ENCODE results near the gene PLCB1. TPM values are rescaled to one million over a fixed set of nuclear protein-coding genes. Genes with fewer than 3 reads are reported as not detected.
"Not testable (repeated sequence)": the region's sequence is repeated elsewhere in the genome, so short reads cannot be mapped to it uniquely, and the experiment has no call there.

The PLCB1 gene
- polyA plus RNA-seq, 3 donors, result 2.5 to 12.7 (median 3.6) TPM

DNA sequence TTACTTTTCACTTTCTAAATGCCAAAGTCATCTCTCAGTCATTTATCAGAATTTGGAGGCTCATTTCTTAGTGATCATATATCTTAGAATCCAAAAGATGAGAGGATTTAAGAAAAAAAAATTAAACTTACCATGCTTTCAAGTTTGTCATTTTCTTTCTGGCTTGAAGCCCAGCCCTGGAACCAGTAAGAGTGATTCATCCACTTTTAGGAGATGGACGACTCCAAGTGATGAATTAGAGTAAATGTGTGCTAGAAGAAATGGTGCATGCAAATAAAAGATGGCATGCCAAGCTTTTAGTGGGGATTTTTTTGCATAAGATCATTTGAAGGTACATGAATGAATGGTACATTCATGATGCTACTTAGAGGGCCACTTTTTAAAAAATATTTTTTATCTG lies 20.1 kb downstream of the PLCB1 start:
- 9 to 57% (median 19%) methylated on average over 1 of the region's 1 CpG for WGBS, 3 donors

DNA sequence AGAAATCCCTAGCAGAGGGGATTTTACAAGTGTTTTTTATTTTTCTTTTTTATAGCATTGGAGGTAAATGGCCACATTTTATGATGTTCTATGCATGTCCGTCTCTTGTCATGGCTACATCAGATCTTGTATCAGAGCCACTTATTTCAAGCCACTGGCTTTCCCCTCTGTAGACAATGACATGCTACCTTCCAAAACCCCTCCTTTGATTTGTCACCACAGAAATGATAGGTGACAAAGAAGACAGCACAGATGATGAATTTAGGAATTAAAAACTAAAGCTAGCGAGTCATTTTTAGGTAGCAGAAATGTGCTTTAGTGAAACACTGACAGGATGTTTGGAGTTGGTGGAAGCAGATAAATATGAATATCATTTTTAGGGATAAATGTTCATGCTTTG lies 20.8 kb downstream of the PLCB1 start:
- 92 to 96% (median 94%) methylated on average over 2 of the region's 2 CpGs for WGBS, 3 donors
- no peak overlapping the region for H3K27ac ChIP-seq (ENCODE audit: low read depth, low read length)

More for the DNA sequence above, 20.1 kb downstream of the PLCB1 start:
- no peak overlapping the region for H3K27ac ChIP-seq (ENCODE audit: low read depth, low read length)

DNA sequence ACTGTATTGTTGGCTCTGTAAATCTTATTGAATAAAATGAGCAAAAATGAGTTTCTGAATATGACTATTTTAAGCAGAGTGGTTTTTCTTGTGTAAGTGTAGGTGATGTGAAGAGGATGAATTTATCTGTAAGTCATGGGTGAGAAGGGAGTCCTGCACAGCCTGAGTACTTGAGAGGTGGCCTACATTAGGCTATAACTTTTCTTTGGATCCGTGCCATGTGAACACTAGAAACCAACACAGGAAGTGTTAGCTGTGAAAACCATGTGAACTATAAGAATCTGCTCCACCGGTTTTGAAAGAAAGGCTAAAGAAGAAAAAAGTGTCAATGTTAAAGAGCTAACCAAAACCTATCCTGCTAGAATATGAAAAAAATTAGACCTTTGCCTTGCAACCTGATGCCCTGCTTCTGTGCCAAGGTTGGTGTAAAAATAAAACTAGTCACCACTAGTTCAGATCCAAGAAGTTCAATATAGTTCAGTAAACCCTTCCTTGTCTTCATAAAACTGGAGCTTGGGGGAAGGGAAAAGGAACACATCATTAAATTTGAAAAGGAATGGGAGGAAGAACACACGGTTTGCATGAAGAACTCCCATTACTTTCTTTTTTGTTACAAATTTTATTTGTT lies 21.3 kb downstream of the PLCB1 start:
- 18 to 38% (median 20%) methylated on average over 3 of the region's 3 CpGs for WGBS, 3 donors
- no peak overlapping the region for H3K27ac ChIP-seq (ENCODE audit: low read depth, low read length)

DNA sequence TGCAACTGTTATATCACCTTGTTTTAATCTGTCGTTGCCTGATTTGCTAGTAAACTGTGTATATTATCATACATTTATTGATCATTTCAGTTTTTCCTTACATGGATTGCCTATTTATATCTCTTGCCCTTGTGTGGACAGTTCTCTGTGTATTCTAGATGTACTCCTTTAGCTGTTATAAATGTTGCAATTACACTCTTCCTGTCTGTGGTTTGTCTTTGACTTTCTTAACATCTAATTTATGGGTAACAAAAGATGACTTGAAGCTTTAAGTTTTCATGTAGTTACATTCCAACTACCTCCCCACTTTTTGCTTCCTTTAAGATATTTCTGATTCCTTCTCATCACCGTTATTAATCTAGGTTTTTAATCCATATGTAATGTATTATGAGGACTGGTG lies 22.6 kb downstream of the PLCB1 start:
- WGBS, 3 donors, result 59 to 83% (median 62%) methylated on average over 2 of the region's 2 CpGs
- no peak overlapping the region for H3K27ac ChIP-seq (ENCODE audit: low read depth, low read length)

DNA sequence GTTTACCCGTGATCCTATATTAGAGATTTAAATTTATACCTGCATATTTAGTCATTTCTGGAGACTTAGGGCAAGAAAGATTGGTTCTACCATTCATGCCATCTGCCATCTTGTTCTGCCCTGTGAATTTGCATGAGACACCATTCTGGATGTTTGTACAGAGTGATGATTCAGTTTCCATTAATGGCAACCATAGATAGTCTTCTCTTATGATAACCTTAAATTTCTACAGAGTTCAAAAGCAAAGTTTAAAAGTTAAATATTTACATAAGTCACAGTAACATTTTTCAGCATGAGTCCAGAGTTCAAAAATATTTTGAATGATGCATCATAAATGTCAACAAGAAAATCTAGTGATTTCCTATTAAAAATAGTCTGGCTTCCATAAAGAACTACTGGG lies 23.2 kb downstream of the PLCB1 start:
- no peak overlapping the region for H3K27ac ChIP-seq (ENCODE audit: low read depth, low read length)
- WGBS, 3 donors, result 74 to 95% (median 74%) methylated on average over 1 of the region's 1 CpG

DNA sequence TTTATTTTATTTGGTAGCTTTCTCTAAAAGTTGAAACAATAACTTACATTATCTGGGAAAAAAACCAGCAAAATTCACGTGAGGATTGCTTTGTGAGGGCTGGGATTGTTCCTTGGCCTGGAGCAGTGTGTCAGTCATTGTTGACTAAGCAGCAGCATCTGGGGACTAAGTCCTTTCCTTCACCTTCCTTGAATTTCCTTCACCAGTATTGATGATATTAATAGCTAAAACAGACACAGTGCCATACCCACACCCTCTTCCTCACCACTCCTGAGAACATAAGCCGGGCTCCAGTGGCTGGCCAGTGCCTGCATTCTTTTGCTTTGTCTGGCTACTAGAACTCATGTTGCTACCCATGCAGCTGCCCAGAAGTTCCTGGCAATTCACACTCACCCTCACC lies 23.7 kb downstream of the PLCB1 start:
- no peak overlapping the region for H3K27ac ChIP-seq (ENCODE audit: low read depth, low read length)
- WGBS, 3 donors, result 40 to 64% (median 58%) methylated on average over 2 of the region's 2 CpGs

DNA sequence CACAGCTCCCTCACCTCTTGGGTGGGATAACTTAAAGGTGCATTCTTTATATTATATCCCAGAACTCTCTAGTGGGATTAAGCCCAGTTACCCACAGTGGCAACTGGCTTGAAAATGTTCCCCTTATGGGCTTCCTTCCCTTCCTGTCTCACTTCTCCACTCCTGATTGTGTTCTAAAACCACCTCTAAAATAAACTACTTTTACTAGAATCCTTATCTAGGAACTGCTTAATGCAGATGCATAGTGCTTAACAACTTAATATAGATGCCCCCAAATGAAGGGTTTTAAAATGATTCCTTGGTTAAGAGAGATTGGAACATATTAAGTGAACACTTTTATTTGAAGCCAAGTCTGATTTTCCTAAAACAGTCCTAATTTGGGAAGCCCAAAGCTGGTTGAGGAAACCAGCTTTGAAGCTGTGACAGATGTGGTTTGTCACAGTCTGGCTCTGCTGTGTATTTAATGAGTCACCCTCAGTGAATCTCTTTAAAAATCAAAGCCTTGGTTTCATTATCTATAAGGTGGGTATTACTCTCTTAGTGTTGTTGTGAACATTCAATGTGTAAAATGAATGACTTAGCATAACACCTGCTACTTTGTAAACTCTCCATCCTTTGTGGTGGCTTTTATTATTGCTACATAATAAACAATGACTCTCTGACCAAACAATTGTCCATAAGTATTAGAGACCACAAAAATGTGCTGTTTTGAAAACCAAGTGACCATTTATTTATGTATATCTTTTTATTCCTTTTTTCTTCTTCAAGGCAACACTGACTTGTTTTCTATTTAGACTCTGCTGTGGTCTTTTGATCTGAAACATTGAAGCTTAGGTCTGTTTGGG lies 24.4 kb downstream of the PLCB1 start:
- H3K27ac ChIP-seq (ENCODE audit: low read depth, low read length), result no peak overlapping the region

DNA sequence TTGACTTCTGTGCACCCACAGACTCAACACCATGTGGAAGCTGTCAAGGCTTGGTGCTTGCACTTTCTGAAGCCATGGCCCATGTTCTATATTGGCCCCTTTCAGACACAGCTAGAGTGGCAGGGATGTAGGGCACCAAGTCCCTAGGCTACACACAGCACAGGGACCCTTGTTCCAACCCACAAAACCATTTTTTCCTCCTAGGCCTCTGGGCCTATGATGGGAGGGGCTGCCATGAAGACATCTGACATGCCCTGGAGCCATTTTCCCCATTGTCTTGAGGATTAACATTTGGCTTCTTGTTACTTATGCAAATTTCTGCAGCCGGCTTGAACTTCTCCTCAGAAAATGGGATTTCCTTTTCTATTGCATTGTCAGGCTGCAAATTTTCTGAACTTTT lies 27.2 kb downstream of the PLCB1 start:
- WGBS, 3 donors, result 67 to 100% (median 95%) methylated on average over 1 of the region's 1 CpG
- H3K27ac ChIP-seq (ENCODE audit: low read depth, low read length), result not testable (repeated sequence)

DNA sequence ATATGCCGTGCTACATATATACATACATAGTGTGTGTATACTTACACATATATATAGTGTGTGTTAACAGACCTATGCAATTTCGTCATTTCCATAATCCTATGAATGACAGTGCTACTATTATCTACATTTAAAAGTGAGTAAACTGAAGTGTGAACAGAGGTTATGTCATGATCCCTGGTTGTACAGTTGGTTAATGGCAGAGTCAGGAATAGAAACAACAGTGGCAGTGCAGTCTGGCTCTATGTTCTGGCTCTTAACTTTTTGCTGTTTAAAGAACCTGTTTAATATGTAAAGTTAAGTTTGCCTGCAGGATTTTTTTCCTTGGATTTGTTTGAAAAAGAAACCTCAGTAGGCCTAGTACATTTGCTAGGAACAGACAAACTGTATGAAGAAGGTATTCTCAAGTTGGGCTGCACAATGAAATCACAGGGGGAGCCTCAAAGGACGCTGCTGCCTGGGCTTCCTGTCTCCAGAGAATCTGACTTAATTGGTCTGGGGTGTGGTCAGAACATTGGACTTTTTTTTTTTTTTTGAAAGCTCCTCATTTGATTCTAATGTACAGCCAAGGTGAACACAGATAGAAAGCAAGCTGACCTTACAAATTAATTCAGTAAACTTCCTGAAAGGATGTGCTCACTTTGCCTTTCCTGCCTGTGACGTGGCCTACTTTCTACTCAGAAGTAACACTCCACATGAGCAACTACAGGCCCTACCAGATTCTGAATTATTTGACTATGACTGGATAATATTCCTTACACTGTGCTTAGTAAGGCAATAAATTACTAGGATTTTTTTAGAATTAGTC lies 29.4 kb downstream of the PLCB1 start:
- WGBS, 3 donors, result 46 to 52% (median 48%) methylated on average over 4 of the region's 4 CpGs
- H3K27ac ChIP-seq (ENCODE audit: low read depth, low read length), result peak overlapping the region; percentile 38

DNA sequence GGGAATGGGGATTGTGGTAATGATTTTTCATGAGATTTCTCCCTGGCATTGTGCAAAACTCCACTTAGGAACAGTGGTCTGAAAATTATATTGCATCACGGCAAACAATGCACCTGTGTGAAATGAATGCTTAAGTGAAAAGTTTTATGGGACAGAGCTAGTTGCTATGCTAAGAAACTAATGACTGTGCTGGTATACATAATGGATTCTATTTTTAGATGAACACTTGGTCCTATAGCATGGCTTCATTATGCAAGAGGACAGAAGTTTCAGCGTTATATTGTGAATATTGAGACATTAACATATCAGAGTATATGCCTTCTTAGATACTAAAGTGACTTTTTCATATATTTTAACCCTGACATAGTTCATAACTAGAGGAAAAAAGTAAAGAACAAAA lies 30.5 kb downstream of the PLCB1 start:
- no peak overlapping the region for H3K27ac ChIP-seq (ENCODE audit: low read depth, low read length)

DNA sequence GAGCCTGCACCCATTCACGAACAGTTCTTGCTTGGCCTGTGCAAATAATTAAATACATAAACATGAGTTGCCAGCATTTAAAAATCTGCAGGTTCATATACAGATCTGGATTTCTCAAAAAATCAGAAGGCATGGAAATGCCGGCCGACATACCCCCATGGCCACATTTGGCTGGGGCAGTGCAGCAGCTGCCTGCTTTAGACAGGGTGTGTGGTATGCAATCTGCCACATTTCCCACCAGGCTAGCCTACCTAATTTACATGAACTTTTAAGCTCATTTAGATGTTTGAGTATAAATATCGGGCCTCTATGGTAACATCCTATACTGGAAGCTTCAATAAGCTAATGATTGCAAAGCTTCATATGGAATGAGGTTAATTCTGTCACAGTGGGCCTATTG lies 31.5 kb downstream of the PLCB1 start:
- WGBS, 3 donors, result 55 to 97% (median 95%) methylated on average over 4 of the region's 4 CpGs

More for the DNA sequence above, 30.5 kb downstream of the PLCB1 start:
- WGBS, 3 donors, result 74 to 94% (median 87%) methylated on average over 2 of the region's 2 CpGs

DNA sequence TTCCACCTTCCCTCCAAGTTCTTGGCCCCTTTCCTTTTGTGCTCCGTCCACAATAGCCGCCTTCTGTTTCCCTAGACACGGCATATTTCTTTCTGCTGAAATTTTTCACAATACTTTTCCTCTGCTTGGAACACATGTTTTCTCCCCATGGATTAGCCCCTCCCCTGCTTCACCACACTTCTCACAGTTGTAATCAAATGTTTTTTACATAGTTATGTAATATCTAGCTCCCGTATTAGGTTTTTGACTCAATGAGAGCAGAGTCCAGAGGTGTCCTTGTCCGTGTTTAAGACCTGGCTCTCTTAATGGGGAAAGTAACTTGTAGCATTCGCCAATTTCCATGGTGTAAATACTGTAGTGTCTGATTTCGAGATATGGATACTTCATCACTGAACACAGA lies 34.7 kb downstream of the PLCB1 start:
- H3K27ac ChIP-seq (ENCODE audit: low read depth, low read length), result no peak overlapping the region
- 69 to 84% (median 75%) methylated on average over 7 of the region's 7 CpGs for WGBS, 3 donors

More for the DNA sequence above, 31.5 kb downstream of the PLCB1 start:
- no peak overlapping the region for H3K27ac ChIP-seq (ENCODE audit: low read depth, low read length)

DNA sequence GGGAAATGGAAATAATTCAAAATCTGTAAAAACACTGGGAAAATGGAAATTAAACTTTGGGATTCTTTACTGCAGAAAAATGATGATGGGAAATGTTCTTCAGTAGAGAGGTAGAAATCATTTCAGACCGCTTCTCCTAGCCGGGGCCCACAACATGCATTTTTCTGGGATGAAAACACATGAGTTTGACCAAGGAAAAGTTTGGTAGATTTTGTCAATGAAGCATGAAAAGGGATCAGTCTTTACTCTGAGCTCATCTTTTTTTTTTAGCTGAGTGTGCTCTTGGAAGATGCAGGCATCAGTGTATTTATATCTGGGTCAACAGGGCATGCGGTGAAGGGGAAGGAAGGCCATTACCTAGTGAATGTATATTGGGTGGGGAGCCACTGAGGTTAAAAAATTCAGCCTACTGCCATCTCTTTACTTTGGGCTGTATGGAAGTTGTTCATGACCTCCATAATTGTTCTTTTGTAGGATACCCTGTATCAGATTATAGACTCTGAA lies 36.8 kb downstream of the PLCB1 start:
- WGBS, 3 donors, result 90 to 96% (median 90%) methylated on average over 3 of the region's 3 CpGs

DNA sequence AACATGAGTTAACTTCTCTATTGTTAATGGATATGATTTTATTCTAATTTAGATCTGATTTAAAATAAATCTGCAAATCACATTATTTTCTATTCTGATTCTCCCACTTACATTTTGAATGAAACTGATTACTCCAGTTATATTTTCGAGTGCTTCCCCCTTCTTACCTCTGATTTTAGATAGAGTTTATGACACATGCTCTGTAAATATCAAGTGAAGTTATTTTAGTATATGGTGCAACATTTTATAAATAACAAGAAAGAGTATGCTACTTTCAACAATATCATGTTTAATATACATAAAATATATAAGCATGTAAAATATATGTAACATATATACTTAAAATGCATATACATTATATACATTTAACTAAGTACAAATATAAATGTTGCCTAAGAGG lies 38.9 kb downstream of the PLCB1 start:
- 76 to 87% (median 86%) methylated on average over 1 of the region's 1 CpG for WGBS, 3 donors
- H3K27ac ChIP-seq (ENCODE audit: low read depth, low read length), result no peak overlapping the region

More for the DNA sequence above, 36.8 kb downstream of the PLCB1 start:
- H3K27ac ChIP-seq (ENCODE audit: low read depth, low read length), result no peak overlapping the region

DNA sequence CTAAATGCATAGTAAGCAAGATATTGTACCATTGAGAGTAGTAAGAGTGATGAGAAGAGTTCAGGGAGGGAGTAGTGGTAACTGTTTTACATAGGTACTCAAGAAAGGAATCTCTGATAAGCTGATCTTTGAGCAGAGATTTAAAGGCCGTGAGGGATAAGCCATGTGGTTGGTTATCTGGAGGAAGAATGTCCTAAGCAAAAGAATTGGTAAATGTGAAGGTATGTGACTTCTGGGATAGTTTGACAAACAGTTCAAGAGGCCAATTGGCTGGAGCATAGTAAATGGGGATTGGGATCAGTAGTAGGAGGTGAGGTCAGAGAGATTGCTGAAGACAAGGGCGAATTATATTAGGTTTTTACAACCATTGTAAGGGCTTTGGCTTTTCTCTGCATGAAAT lies 40.1 kb downstream of the PLCB1 start:
- WGBS, 3 donors, result 82 to 97% (median 93%) methylated on average over 2 of the region's 2 CpGs
- no peak overlapping the region for H3K27ac ChIP-seq (ENCODE audit: low read depth, low read length)

DNA sequence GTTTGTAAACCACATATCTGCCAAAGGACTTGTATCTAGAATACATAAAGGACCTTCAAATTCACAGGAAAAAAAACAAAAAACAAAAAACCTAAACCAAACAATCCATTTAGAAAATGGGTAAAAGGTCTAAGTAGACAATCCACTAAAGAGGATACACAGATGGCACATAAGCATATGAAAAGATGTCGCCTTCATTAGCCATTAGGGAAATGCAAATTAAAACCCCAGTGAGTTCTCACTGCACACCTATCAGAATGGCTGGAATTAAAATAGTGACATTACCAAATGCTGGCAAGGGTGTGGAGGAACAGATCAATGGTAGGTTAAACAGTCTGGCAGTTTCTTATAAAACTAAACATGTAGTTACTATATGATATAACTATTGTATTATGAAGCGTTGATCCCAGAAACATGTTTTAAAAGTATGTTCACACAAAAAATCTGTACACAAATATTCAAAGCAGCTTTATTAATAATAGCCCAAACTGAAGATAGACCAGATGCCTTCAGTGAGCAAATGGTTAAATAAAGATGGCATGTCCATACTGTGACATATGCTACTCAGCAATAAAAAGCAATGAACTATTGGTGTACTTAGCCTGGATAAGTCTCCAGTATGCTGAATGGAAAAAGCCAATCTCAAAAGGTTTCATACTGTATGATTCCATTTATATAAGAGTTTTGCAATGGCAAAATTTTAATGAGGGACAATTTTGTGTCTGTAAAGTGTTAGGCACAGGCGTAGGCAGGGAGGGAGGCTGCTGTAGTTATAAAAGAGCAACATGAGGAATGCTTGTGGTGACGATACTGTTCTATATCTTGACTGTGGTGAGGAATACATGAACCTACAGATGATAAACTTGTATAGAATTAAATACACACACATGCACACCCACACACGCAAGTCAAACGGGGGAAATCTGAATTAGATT lies 43.9 kb downstream of the PLCB1 start:
- H3K27ac ChIP-seq (ENCODE audit: low read depth, low read length), result no peak overlapping the region
- 92 to 96% (median 95%) methylated on average over 6 of the region's 6 CpGs for WGBS, 3 donors

DNA sequence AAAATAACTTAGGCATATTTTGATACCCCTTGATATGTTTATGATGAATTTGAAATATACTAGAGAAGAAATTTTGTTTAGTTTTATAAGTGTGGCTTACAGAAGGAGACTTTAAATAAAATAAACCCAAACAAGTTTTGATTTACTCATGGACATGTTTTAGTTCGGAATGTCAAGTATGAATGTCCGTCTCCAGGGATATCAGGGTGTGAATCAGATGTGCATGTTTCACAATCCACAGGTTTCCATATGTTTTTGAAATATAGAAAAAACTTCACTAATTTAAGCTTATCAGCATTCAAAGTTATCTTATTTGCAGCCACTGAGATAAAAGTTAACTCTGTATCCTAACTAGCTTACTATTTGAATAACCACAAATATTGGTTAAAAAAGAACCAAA lies 51.5 kb downstream of the PLCB1 start:
- H3K27ac ChIP-seq (ENCODE audit: low read depth, low read length), result no peak overlapping the region
- WGBS, 3 donors, result 54 to 86% (median 80%) methylated on average over 2 of the region's 2 CpGs

DNA sequence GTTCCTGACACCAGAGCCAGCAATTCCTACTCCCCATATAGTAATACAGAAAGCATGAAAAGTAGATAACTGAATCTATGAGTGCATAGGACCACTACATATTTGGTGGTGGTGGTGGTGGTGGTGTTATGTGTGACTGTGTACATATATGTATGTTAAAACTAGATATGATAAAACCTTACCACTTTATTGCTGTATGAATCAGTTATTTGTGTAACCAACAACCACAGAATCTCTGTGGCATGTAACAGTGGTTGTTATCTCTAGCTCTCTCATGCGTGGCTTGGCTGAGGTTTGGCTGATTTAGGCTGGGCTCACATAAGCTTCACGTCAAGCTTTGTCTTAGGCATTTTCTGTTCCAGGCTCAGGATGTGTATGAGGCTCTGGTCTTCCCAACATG lies 55.7 kb downstream of the PLCB1 start:
- H3K27ac ChIP-seq (ENCODE audit: low read depth, low read length), result no peak overlapping the region
- 79 to 90% (median 87%) methylated on average over 2 of the region's 2 CpGs for WGBS, 3 donors
